HCT116 (cell line): ENCODE data around the gene ADARB2. TPM values are rescaled to one million over a fixed set of nuclear protein-coding genes. Genes with fewer than 3 reads are reported as not detected.

Experiments used
- ATAC-seq: fragments of 200-7000 bp; cut with Tn5 transposase; 2 replicates; pipeline ENCODE4 v1.9.1; 2020; ENCODE audit warnings: mild to moderate bottlenecking, moderate library complexity
- BruUV-seq: library from RNA; stranded (reverse); fragments of 400-500 nt; replicated peaks from 2 replicates; lab custom pipeline; 2021; lab: Mats Ljungman, UMichigan
- CTCF ChIA-PET: fragments of 300-600 bp; sonication (Branson Sonifier 250); formaldehyde crosslinking; loops from one replicate; lab custom pipeline; 2021; ENCODE audit warnings: antibody characterized with exemption; lab: Charles Lee
- POLR2A ChIA-PET: fragments of 300-600, 350-600 bp; sonication (Branson Sonifier 250); formaldehyde crosslinking; loops from one replicate; lab custom pipeline; 2021; ENCODE audit warnings: antibody characterized with exemption; lab: Charles Lee
- RAD21 ChIA-PET, 2 experiments: fragments of 300-600 bp; sonication (Branson Sonifier 250); formaldehyde crosslinking; loops; one replicate each; lab custom pipeline; 2023; ENCODE audit warnings: low total read pairs in 2 of 2; ENCODE audit not compliant: uncharacterized antibody in 2 of 2, unreplicated experiment in 2 of 2, low non-redundant PET in 1 of 2; lab: Charles Lee
- DNase-seq: peaks from one replicate; pipeline ENCODE4 v3.0.0-alpha.2; 2010; ENCODE audit warnings: low read depth, low spot score
- H2AFZ ChIP-seq: fragments of 200-600 bp; shearing (Covaris generic), sonication (generic); 2 replicates; pipeline ENCODE4 v1.6.1; 2017; ENCODE audit warnings: low read depth, mixed run types, mixed read lengths, antibody characterized with exemption, low read length; ENCODE audit not compliant: poor library complexity, severe bottlenecking
- H3K27ac ChIP-seq: 2 replicates; pipeline ENCODE4 v1.5.1; 2012; ENCODE audit warnings: low read depth, low read length
- H3K27me3 ChIP-seq: fragments of 200-600 bp; sonication (generic); 2 replicates; pipeline ENCODE4 v1.6.1; 2016; ENCODE audit warnings: mixed run types, low read length, mixed read lengths; ENCODE audit not compliant: insufficient read depth
- H3K36me3 ChIP-seq, 2 experiments: fragments of 200-500 bp in 1 of 2; fragments of 200-600 bp in 1 of 2; sonication (Bioruptor generic) in 1 of 2; sonication (generic) in 1 of 2; 2 replicates each; pipeline versions ENCODE4 v1.5.1 to v1.6.1; 2014 to 2016; ENCODE audit warnings: low read length in 2 of 2, inconsistent platforms in 1 of 2, mixed read lengths in 1 of 2, mixed run types in 1 of 2; ENCODE audit not compliant: insufficient read depth in 2 of 2, control insufficient read depth in 1 of 2
- H3K4me1 ChIP-seq, 2 experiments: fragments of 200-600 bp in 1 of 2; sonication (generic) in 1 of 2; 2 replicates each; pipeline versions ENCODE4 v1.5.1 to v1.6.1; 2012 to 2017; ENCODE audit warnings: low read length in 2 of 2, inconsistent platforms in 1 of 2, mild to moderate bottlenecking in 1 of 2, mixed read lengths in 1 of 2, mixed run types in 1 of 2, moderate library complexity in 1 of 2; ENCODE audit not compliant: insufficient read depth in 2 of 2, control insufficient read depth in 1 of 2
- H3K4me2 ChIP-seq: fragments of 200-600 bp; sonication (generic); 2 replicates; pipeline ENCODE4 v1.6.1; 2017; ENCODE audit warnings: mixed run types, low read length, mixed read lengths
- H3K4me3 ChIP-seq, 2 experiments: fragments of 200-600 bp in 1 of 2; sonication (generic) in 1 of 2; replicated peaks in 1 of 2; 2 replicates each; pipeline ENCODE4 v1.5.1; 2011 to 2016; ENCODE audit warnings: low read length in 2 of 2, control low read depth in 1 of 2, low read depth in 1 of 2, mild to moderate bottlenecking in 1 of 2, mixed read lengths in 1 of 2, mixed run types in 1 of 2
- H3K79me2 ChIP-seq: fragments of 200-600 bp; sonication (generic); 2 replicates; pipeline ENCODE4 v1.6.1; 2017; ENCODE audit warnings: mild to moderate bottlenecking, mixed run types, low read length, moderate library complexity, mixed read lengths; ENCODE audit not compliant: insufficient read depth
- H3K9ac ChIP-seq: fragments of 200-600 bp; sonication (generic); 2 replicates; pipeline ENCODE4 v1.6.1; 2016; ENCODE audit warnings: low read length, mixed read lengths
- H3K9me2 ChIP-seq: fragments of 200-600 bp; sonication (generic), shearing (Covaris generic); 2 replicates; pipeline ENCODE4 v1.6.1; 2017; ENCODE audit warnings: mixed run types, mild to moderate bottlenecking, moderate library complexity; ENCODE audit not compliant: insufficient read depth
- H3K9me3 ChIP-seq, 2 experiments: fragments of 200-500 bp in 1 of 2; fragments of 200-600 bp in 1 of 2; sonication (Bioruptor generic) in 1 of 2; sonication (generic) in 1 of 2; 2 replicates each; pipeline ENCODE4 v1.6.1; 2014 to 2017; ENCODE audit warnings: low read length in 2 of 2, mixed read lengths in 2 of 2, inconsistent platforms in 1 of 2, low read depth in 1 of 2, mild to moderate bottlenecking in 1 of 2, mixed run types in 1 of 2, moderate library complexity in 1 of 2; ENCODE audit not compliant: control insufficient read depth in 1 of 2, insufficient read depth in 1 of 2
- H4K20me1 ChIP-seq: fragments of 200-600 bp; sonication (generic), shearing (Covaris generic); 2 replicates; pipeline ENCODE4 v1.6.1; 2017; ENCODE audit warnings: mixed run types, mild to moderate bottlenecking, moderate library complexity; ENCODE audit not compliant: insufficient read depth
- CBX3 ChIP-seq: IDR thresholded peaks from 2 replicates; pipeline ENCODE4 v1.6.1; 2012; ENCODE audit warnings: low read depth
- EGR1 ChIP-seq: IDR thresholded peaks from 2 replicates; pipeline ENCODE4 v1.6.1; 2012; ENCODE audit warnings: low read depth
- ELF1 ChIP-seq: IDR thresholded peaks from 2 replicates; pipeline ENCODE4 v1.6.1; 2012; ENCODE audit warnings: low read depth, borderline replicate concordance
- EZH2 ChIP-seq: fragments of 200-600 bp; sonication (generic); IDR thresholded peaks from 2 replicates; pipeline ENCODE4 v1.6.1; 2017; ENCODE audit warnings: antibody characterized with exemption, mixed run types
- FOSL1 ChIP-seq: IDR thresholded peaks from 2 replicates; pipeline ENCODE4 v1.6.1; 2012; ENCODE audit warnings: low read depth
- POLR2A ChIP-seq: IDR thresholded peaks from 2 replicates; pipeline ENCODE4 v1.7.0; 2011; ENCODE audit warnings: borderline replicate concordance; ENCODE audit not compliant: insufficient read depth, insufficient read length; ENCODE audit errors: extremely low read depth
- SP1 ChIP-seq: IDR thresholded peaks from 2 replicates; pipeline ENCODE4 v1.6.1; 2012; ENCODE audit warnings: low read depth
- SRF ChIP-seq: IDR thresholded peaks from 2 replicates; pipeline ENCODE4 v1.6.1; 2012; ENCODE audit warnings: low read depth
- TCF7L2 ChIP-seq: IDR thresholded peaks from 2 replicates; pipeline ENCODE4 v1.7.0; 2011; ENCODE audit warnings: borderline replicate concordance, inconsistent platforms; ENCODE audit not compliant: insufficient read depth, insufficient read length; ENCODE audit errors: extremely low read depth
- YY1 ChIP-seq: IDR thresholded peaks from 2 replicates; pipeline ENCODE4 v1.6.1; 2011; ENCODE audit warnings: low read length, low read depth, moderate library complexity, mild to moderate bottlenecking; ENCODE audit not compliant: insufficient replicate concordance; ENCODE audit errors: extremely low read depth
- ZBTB33 ChIP-seq: IDR thresholded peaks from 2 replicates; pipeline ENCODE4 v1.6.1; 2011; ENCODE audit warnings: mild to moderate bottlenecking, low read length, moderate library complexity; ENCODE audit not compliant: insufficient replicate concordance; ENCODE audit errors: extremely low read depth
- ZFX ChIP-seq: fragments of 450-650 bp; IDR thresholded peaks from 2 replicates; pipeline ENCODE4 v1.6.1; 2017
- intact Hi-C: fragments of 100-400 bp; cut with micrococcal nuclease; formaldehyde crosslinking; loops from 2 replicates; pipeline ENCODE4 v1.10.0; 2022
- total RNA-seq: library from RNA; stranded (reverse); gene quantifications from one replicate; pipeline ENCODE4 v1.2.1, GENCODE V29; 2021; ENCODE audit not compliant: unreplicated experiment
- TF ChIP-seq, protein P1 (sequence below): IDR thresholded peaks from 2 replicates; pipeline ENCODE4 v1.6.1; 2012; ENCODE audit warnings: low read depth
- TF ChIP-seq, protein P2 (sequence below): IDR thresholded peaks from 2 replicates; pipeline ENCODE4 v1.6.1; 2012

Gene ADARB2
- total RNA-seq, 1 experiment from 2014 or later: not detected

GRCh38 chr10:1732564-1732996 is 4.7 kb downstream of the ADARB2 start:
- POLR2A ChIA-PET: no interaction called here
- intact Hi-C loops: no loop called here

More at GRCh38 chr10:1732564-1732996, 4.7 kb downstream of the ADARB2 start:
- Histone ChIP-seq H3K27ac (no peak overlapping the region), H3K27me3 (no peaks in the 10 kb centered on the region), H3K36me3 (no peaks in the 10 kb centered on the region), H3K4me3 (no peak overlapping the region), H3K4me2 (no peak overlapping the region), H3K9me3 (no peaks in the 10 kb centered on the region), H3K9ac (no peak overlapping the region), H4K20me1 (no peaks in the 10 kb centered on the region), H3K9me2 (no peaks in the 10 kb centered on the region), H2AFZ (no peak overlapping the region), H3K4me1 (no peaks in the 10 kb centered on the region), H3K79me2 (no peaks in the 10 kb centered on the region)
- ATAC-seq (no peak), DNase-seq (no peak)
- ChIA-PET RAD21 (no interaction called here), CTCF (no interaction called here)
- no peak for TF ChIP-seq YY1
- TF ChIP-seq EZH2: no peak
- no peak for TF ChIP-seq POLR2A
- TF ChIP-seq ZBTB33: no peak
- TF ChIP-seq TCF7L2: no peak
- no peak for TF ChIP-seq EGR1
- TF ChIP-seq SP1: no peak
- TF ChIP-seq FOSL1: no peak
- no peak for TF ChIP-seq ZFX
- TF ChIP-seq SRF: no peak
- TF ChIP-seq CBX3: no peak
- TF ChIP-seq, protein P1, sequence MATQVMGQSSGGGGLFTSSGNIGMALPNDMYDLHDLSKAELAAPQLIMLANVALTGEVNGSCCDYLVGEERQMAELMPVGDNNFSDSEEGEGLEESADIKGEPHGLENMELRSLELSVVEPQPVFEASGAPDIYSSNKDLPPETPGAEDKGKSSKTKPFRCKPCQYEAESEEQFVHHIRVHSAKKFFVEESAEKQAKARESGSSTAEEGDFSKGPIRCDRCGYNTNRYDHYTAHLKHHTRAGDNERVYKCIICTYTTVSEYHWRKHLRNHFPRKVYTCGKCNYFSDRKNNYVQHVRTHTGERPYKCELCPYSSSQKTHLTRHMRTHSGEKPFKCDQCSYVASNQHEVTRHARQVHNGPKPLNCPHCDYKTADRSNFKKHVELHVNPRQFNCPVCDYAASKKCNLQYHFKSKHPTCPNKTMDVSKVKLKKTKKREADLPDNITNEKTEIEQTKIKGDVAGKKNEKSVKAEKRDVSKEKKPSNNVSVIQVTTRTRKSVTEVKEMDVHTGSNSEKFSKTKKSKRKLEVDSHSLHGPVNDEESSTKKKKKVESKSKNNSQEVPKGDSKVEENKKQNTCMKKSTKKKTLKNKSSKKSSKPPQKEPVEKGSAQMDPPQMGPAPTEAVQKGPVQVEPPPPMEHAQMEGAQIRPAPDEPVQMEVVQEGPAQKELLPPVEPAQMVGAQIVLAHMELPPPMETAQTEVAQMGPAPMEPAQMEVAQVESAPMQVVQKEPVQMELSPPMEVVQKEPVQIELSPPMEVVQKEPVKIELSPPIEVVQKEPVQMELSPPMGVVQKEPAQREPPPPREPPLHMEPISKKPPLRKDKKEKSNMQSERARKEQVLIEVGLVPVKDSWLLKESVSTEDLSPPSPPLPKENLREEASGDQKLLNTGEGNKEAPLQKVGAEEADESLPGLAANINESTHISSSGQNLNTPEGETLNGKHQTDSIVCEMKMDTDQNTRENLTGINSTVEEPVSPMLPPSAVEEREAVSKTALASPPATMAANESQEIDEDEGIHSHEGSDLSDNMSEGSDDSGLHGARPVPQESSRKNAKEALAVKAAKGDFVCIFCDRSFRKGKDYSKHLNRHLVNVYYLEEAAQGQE: no peak
- TF ChIP-seq, protein P2, sequence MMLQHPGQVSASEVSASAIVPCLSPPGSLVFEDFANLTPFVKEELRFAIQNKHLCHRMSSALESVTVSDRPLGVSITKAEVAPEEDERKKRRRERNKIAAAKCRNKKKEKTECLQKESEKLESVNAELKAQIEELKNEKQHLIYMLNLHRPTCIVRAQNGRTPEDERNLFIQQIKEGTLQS: no peak
- no peak for TF ChIP-seq ELF1
- no TSS peak for BruUV-seq
